ENCODE data around the gene PPARGC1A. TPM values are rescaled to one million over a fixed set of nuclear protein-coding genes. Genes with fewer than 3 reads are reported as not detected.

The PPARGC1A gene
- total and polyA plus RNA-seq, 12 donors, result 11.8 to 200 (median 102) TPM

DNA sequence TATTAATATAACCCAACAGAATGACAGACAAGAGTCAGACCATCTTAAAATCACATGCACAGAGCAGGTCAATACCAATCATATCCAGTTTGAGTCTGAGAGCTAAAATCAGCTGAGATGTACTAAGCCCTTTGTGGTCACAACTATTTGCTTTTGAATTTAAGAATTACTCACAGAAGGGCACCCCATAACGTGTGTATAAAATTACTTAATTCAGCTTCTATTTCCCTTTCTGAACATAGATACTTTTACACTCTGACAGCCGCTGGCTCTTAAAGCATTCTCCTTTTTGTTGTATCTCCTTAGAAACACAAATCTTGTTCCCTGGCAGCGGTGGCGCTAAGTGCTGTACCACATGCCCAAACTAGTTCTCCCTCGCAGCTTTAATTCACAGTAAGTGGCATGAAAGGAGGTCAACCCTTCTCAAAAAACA lies 14.8 kb upstream of the PPARGC1A start:
- H3K4me3 ChIP-seq, result no peak overlapping the region
- no peak for DNase-seq
- H3K9me3 ChIP-seq, result no peaks in the 10 kb centered on the region
- peak overlapping the region in 9 of 10 donors; percentile 12 to 70 (median 49) for H3K27ac ChIP-seq
- H3K27me3 ChIP-seq, result no peaks in the 10 kb centered on the region
- H3K4me1 ChIP-seq, result peaks cover 0 to 26% (median 8%) of the 10 kb centered on the region in 9 donors
- 45 to 57% methylated on average over 5 of the region's 5 CpGs for WGBS, 2 donors
- TF ChIP-seq, protein P1, sequence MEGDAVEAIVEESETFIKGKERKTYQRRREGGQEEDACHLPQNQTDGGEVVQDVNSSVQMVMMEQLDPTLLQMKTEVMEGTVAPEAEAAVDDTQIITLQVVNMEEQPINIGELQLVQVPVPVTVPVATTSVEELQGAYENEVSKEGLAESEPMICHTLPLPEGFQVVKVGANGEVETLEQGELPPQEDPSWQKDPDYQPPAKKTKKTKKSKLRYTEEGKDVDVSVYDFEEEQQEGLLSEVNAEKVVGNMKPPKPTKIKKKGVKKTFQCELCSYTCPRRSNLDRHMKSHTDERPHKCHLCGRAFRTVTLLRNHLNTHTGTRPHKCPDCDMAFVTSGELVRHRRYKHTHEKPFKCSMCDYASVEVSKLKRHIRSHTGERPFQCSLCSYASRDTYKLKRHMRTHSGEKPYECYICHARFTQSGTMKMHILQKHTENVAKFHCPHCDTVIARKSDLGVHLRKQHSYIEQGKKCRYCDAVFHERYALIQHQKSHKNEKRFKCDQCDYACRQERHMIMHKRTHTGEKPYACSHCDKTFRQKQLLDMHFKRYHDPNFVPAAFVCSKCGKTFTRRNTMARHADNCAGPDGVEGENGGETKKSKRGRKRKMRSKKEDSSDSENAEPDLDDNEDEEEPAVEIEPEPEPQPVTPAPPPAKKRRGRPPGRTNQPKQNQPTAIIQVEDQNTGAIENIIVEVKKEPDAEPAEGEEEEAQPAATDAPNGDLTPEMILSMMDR (IDR thresholded peaks at IDR 0.05), result no peak
- intact Hi-C loops (cut with DNase I), result no loop called here
- peak in 7 of 8 donors; percentile 46 to 80 (median 65) for ATAC-seq
- H3K36me3 ChIP-seq, result no peaks in the 10 kb centered on the region

- Histone ChIP-seq H3K9me3 (no peaks in the 10 kb centered on the region), H3K27me3 (no peaks in the 10 kb centered on the region), H3K27ac (peak overlapping the region in 9 of 10 donors; percentile 12 to 70 (median 49)), H3K4me1 (peaks cover 0 to 26% (median 8%) of the 10 kb centered on the region in 9 donors), H3K36me3 (no peaks in the 10 kb centered on the region), H3K4me3 (no peak overlapping the region)
- intact Hi-C loops (cut with DNase I), result no loop called here
- 31% methylated on average over 7 of the region's 7 CpGs for WGBS, 2 donors
- DNase-seq, result peak in 1 of 2 donors; percentile 16
- TF ChIP-seq, protein P1 (IDR thresholded peaks at IDR 0.05), result no peak
- peak in 7 of 8 donors; percentile 56 to 88 (median 79) for ATAC-seq
Observed at GRCh38 chr4:23903859-23904438, 14.1 kb upstream of the PPARGC1A start.

DNA sequence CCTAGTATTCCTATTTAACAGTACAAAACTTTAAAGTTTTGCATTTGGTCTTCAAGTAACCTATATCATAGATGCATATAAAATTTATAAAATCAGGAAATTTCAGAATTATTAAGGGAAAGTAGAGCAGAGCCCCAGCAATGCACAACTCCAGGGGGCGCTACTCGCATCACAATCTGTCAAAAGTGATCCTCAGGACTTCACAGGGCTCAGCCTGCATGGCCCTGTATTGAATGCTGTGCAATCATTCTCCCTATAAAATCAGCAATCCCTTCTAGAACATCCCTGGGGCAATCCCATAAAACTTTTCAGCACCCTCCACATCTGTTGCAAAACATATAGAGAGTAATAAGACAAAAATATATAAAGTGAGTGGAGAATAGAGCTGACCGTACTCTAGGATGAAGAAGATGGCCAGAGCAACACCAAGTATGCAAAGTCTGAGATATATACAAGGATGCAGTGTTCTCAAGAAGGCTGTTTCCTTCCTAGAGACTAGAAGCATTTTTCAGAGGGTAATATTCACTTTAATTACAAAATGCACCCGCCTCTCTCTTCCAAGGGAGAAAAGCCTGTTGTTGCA lies 12.5 kb upstream of the PPARGC1A start:
- Histone ChIP-seq H3K4me3 (no peak overlapping the region), H3K27ac (no peak overlapping the region), H3K4me1 (peaks cover 0 to 26% (median 8%) of the 10 kb centered on the region in 9 donors), H3K9me3 (no peaks in the 10 kb centered on the region), H3K36me3 (no peaks in the 10 kb centered on the region), H3K27me3 (no peaks in the 10 kb centered on the region)
- TF ChIP-seq, protein P1 (IDR thresholded peaks at IDR 0.05), result no peak
- DNase-seq (no peak), ATAC-seq (no peak)
- 83 to 91% methylated on average over 4 of the region's 4 CpGs for WGBS, 2 donors
- intact Hi-C loops (cut with DNase I), result no loop called here

- intact Hi-C loops (cut with DNase I), result no loop called here
- DNase-seq (no peak), ATAC-seq (no peak)
- H3K36me3 ChIP-seq, result no peaks in the 10 kb centered on the region
- H3K4me1 ChIP-seq, result peaks cover 0 to 26% (median 8%) of the 10 kb centered on the region in 9 donors
- H3K4me3 ChIP-seq, result no peak overlapping the region
- H3K27ac ChIP-seq, result no peak overlapping the region
- no peaks in the 10 kb centered on the region for H3K27me3 ChIP-seq
- TF ChIP-seq, protein P1 (IDR thresholded peaks at IDR 0.05), result no peak
- WGBS, 2 donors, result 87 to 92% methylated on average over 6 of the region's 6 CpGs
- no peaks in the 10 kb centered on the region for H3K9me3 ChIP-seq
Observed at GRCh38 chr4:23900636-23901035, 10.8 kb upstream of the PPARGC1A start.
